ENCODE data around the gene SLC12A9.
"Not testable (repeated sequence)": the region's sequence is repeated elsewhere in the genome, so short reads cannot be mapped to it uniquely, and the experiment has no call there.

SLC12A9 gene

GRCh38 chr7:100806883-100807282, 45.6 kb upstream of the SLC12A9 start:
- H3K9me3 ChIP-seq (ENCODE audit: control insufficient read depth, insufficient read depth, low read depth, low read length); H3K4me3 ChIP-seq (ENCODE audit: low read depth, low read length); H3K4me1 ChIP-seq (ENCODE audit: control insufficient read depth, insufficient read depth, low read length); H3K27ac ChIP-seq (ENCODE audit: extremely low read depth, low read depth, low read length): not testable (repeated sequence)
- peaks cover 52 to 69% of the 10 kb centered on the region in 2 experiments; a peak in 2 of 3 replicates for H3K36me3 ChIP-seq (ENCODE audit: control insufficient read depth in 2 of 2, insufficient read depth in 1 of 2, low read length in 2 of 2)
- ChIA-PET CTCF (interaction anchor here (0.8 to 2.3 kb wide), 2 partner anchors 45 to 115 kb away, joined by 3 to 13 read pairs; partner anchors contain the start of gene SLC12A9), POLR2A (interaction anchor here (1.7 kb wide), 1 partner anchor 20 kb away, joined by 5 read pairs; the partner anchor contains the start of gene EPHB4)
- peak; percentile 99 for TF ChIP-seq ZNF121 (tag by site-specific recombination; IDR thresholded peaks at IDR 0.05)

- ChIA-PET CTCF (interaction anchor here (0.8 kb wide), 1 partner anchor 103 kb away, joined by 3 read pairs; no protein-coding TSS in a partner anchor), POLR2A (interaction anchor here (1.7 kb wide), 1 partner anchor 19 kb away, joined by 5 read pairs; the partner anchor contains the start of gene EPHB4)
- Histone ChIP-seq H3K4me1 (ENCODE audit: control insufficient read depth, insufficient read depth, low read length) (peaks cover 3% of the 10 kb centered on the region), H3K9me3 (ENCODE audit: control insufficient read depth, insufficient read depth, low read depth, low read length) (no peaks in the 10 kb centered on the region), H3K27ac (ENCODE audit: extremely low read depth, low read depth, low read length) (no peak overlapping the region), H3K4me3 (ENCODE audit: low read depth, low read length) (no peak overlapping the region), H3K36me3 (ENCODE audit: control insufficient read depth in 2 of 2, insufficient read depth in 1 of 2, low read length in 2 of 2) (peaks cover 61 to 74% of the 10 kb centered on the region in 2 experiments; a peak in 2 of 3 replicates)
- TF ChIP-seq ZNF292 (tag by site-specific recombination; IDR thresholded peaks at IDR 0.05; ENCODE audit: borderline replicate concordance, low read depth) (no peak), ZNF776 (tag by site-specific recombination; IDR thresholded peaks at IDR 0.05; ENCODE audit: borderline replicate concordance) (no peak), ZNF621 (tag by site-specific recombination; IDR thresholded peaks at IDR 0.05) (no peak), KLF17 (tag by site-specific recombination; IDR thresholded peaks at IDR 0.05) (no peak), ZNF521 (tag by site-specific recombination; IDR thresholded peaks at IDR 0.05) (no peak), ZNF350 (tag by site-specific recombination; IDR thresholded peaks at IDR 0.05) (no peak), MYNN (tag by site-specific recombination; IDR thresholded peaks at IDR 0.05; ENCODE audit: borderline replicate concordance) (no peak), ZNF121 (tag by site-specific recombination; IDR thresholded peaks at IDR 0.05) (no peak), ZBTB11 (tag by site-specific recombination; conservative IDR thresholded peaks at IDR 0.05; ENCODE audit: low read depth) (no peak), ZNF596 (tag by site-specific recombination; IDR thresholded peaks at IDR 0.05) (no peak), ZNF404 (tag by site-specific recombination; IDR thresholded peaks at IDR 0.05) (no peak), ZNF792 (tag by site-specific recombination; IDR thresholded peaks at IDR 0.05) (no peak), ZNF624 (tag by site-specific recombination; IDR thresholded peaks at IDR 0.05) (no peak), BCL11A (tag by site-specific recombination; IDR thresholded peaks at IDR 0.05; ENCODE audit: low read depth) (no peak), EGR2 (tag by site-specific recombination; IDR thresholded peaks at IDR 0.05; ENCODE audit: low read depth) (no peak), ZBTB49 (tag by site-specific recombination; IDR thresholded peaks at IDR 0.05; ENCODE audit: low read depth) (no peak), ZBTB26 (tag by site-specific recombination; optimal IDR thresholded peaks at IDR 0.05) (no peak), GFI1B (tag by site-specific recombination; IDR thresholded peaks at IDR 0.05) (no peak), ZNF677 (tag by site-specific recombination; IDR thresholded peaks at IDR 0.05) (no peak), ZNF266 (tag by site-specific recombination; IDR thresholded peaks at IDR 0.05; ENCODE audit: low read depth) (no peak)
Observed at GRCh38 chr7:100808354-100808875, 44.1 kb upstream of the SLC12A9 start.
